Parathyroid adenoma (tissue), 2 donors: ENCODE measurements around the gene RSL1D1.

Experiments
- H2AFZ ChIP-seq: fragments of 300-600 bp; sonication (generic); one replicate; pipeline ENCODE4 v1.7.0; 2017; ENCODE audit warnings: antibody characterized with exemption, mild to moderate bottlenecking
- H3K27ac ChIP-seq: fragments of 300-600 bp; sonication (generic); one replicate; pipeline ENCODE4 v1.7.0; 2017
- H3K27me3 ChIP-seq: fragments of 300-600 bp; sonication (generic); one replicate; pipeline ENCODE4 v1.7.0; 2017; ENCODE audit warnings: low read length; ENCODE audit not compliant: control insufficient read depth, insufficient read depth
- H3K36me3 ChIP-seq: fragments of 300-600 bp; sonication (generic); one replicate; pipeline ENCODE4 v1.7.0; 2017; ENCODE audit warnings: low read length; ENCODE audit not compliant: control insufficient read depth, insufficient read depth
- H3K4me1 ChIP-seq: fragments of 300-600 bp; sonication (generic); one replicate; pipeline ENCODE4 v1.7.0; 2017; ENCODE audit warnings: control low read depth
- H3K4me2 ChIP-seq: fragments of 300-600 bp; sonication (generic); one replicate; pipeline ENCODE4 v1.7.0; 2017; ENCODE audit warnings: low read length
- H3K4me3 ChIP-seq: fragments of 300-600 bp; sonication (generic); one replicate; pipeline ENCODE4 v1.7.0; 2017; ENCODE audit warnings: low read depth, low read length
- H3K79me2 ChIP-seq: fragments of 300-600 bp; sonication (generic); one replicate; pipeline ENCODE4 v1.7.0; 2017; ENCODE audit warnings: control low read depth
- H3K9ac ChIP-seq: fragments of 300-600 bp; sonication (generic); one replicate; pipeline ENCODE4 v1.7.0; 2017; ENCODE audit warnings: mild to moderate bottlenecking
- H3K9me3 ChIP-seq: fragments of 300-600 bp; sonication (generic); one replicate; pipeline ENCODE4 v1.7.0; 2017; ENCODE audit warnings: low read length; ENCODE audit not compliant: control insufficient read depth
- TF ChIP-seq, protein P1 (sequence below): fragments of 300-600 bp; sonication (generic); IDR thresholded peaks from one replicate; pipeline ENCODE4 v1.7.0; 2017; ENCODE audit warnings: antibody characterized with exemption, mild to moderate bottlenecking
- donor health status: primary hyperparathyroidism.

RSL1D1 gene

DNA sequence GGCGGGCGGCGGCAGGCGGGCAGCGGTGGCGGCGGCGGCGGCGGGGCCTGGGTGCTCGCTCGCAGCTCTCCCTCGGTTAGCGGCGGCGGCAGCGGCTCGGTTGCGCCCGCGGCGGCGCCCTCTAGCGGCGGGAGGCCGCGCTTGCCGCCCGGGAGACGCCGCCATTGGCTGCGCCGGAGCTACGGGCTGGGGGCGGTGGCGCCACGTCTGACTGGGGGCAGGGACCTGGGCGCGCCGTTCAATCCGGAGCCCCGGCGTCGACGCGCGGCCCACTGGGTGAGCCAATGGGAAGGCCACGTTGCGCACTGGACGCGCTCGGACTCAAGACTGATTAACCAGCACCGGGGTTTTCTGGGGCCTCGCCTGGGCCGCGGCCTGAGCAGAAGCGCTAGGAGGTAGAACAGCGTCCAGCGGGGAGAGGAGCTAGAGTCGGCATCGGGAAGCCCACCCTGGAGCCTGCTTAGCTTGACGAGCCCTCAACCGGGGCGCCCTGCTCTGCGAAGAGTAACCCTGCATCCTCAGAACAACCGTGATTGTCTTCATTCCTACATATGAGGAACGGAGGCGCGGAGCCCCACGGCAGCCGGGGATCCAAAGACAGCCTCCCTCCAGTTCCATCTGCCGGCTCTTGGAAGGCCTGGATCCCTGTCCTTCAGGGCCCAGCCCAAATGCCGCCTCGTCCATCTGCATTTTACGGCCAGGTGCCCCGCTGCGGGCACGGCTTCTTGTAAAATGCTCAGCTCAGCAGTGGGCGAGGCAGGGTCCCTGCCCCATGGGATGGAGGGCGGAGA, 54.0 kb downstream of the RSL1D1 start, which contains the start of gene ZC3H7A:
Gene ZC3H7A (minus strand): TSS at position 93 of the 791 bp plus-strand sequence. CDS start 14,904 bp downstream, outside the sequence.
- Histone ChIP-seq H3K27me3 (no peaks in the 10 kb centered on the region), H3K9ac (peak within 1 kb of the TSS; percentile 85), H3K4me2 (peak within 1 kb of the TSS; percentile 97), H3K27ac (peak within 1 kb of the TSS; percentile 93), H3K9me3 (no peaks in the 10 kb centered on the region), H2AFZ (peak within 1 kb of the TSS; percentile 98), H3K4me3 (peak within 1 kb of the TSS; percentile 89), H3K79me2 (peaks cover 15% of the 10 kb centered on the region), H3K4me1 (peaks cover 18% of the 10 kb centered on the region), H3K36me3 (no peaks in the 10 kb centered on the region)
- TF ChIP-seq, protein P1, sequence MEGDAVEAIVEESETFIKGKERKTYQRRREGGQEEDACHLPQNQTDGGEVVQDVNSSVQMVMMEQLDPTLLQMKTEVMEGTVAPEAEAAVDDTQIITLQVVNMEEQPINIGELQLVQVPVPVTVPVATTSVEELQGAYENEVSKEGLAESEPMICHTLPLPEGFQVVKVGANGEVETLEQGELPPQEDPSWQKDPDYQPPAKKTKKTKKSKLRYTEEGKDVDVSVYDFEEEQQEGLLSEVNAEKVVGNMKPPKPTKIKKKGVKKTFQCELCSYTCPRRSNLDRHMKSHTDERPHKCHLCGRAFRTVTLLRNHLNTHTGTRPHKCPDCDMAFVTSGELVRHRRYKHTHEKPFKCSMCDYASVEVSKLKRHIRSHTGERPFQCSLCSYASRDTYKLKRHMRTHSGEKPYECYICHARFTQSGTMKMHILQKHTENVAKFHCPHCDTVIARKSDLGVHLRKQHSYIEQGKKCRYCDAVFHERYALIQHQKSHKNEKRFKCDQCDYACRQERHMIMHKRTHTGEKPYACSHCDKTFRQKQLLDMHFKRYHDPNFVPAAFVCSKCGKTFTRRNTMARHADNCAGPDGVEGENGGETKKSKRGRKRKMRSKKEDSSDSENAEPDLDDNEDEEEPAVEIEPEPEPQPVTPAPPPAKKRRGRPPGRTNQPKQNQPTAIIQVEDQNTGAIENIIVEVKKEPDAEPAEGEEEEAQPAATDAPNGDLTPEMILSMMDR = peak; percentile 55

DNA sequence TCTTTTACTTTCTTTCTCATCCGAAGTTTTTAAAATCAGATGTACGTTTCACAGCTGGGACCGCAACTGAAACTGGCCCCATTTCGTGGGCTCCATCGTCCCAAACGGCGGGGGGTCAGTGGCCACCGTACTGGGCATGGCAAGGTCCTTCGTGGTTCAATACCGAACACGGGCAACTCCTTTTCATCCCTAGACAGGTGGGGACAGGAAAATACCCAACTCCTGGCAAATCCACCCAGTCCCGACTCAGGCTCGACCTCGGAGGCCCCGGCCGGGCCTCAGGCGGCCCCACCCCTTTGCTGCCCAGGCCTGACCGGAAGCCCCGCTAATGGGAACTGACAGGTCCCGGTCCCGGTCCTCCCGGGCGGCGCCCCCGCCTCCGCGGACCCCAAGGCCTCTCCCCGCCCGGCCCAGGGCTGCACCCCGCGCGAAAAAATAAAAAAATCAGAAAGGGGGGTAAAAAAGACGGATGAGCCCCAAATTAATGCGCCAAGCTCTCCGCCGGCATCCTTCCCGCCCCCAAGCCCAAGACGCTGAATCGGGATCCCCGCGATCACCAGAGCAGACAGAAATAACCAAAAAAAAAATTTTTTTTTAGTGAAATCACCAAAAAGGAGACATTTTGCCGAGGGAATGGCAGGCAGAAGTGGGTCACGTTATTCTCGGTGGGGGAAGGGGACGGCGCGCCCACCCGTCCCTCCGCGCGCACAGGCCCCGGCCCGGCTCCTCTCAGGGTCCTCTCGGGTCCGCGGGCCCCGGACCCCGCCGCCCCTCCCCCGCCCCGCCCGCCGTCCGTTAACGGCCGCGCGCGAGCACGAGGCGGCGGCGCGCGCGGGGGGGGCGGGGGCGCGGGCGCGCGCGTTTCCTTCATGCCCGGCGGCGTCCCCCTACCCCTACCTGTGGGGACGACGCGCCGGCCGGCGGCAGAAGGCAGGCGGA, 54.8 kb downstream of the RSL1D1 start:
- no peaks in the 10 kb centered on the region for H3K27me3 ChIP-seq

DNA sequence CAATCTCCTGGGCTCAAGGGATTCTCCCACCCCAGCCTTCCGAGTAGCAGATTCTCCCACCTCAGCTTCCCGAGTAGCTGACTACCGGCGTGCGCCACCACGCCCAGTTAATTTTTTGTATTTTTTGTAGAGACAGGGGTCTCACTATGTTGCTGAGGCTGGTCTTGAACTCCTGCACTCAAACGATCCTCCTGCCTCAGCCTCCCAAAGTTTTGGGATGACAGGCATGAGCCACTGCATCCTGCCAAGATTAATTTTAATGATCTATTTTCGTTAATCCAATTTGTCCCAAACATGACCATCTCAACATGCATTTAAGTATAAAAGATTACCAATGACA, 55.5 kb downstream of the RSL1D1 start:
- no peaks in the 10 kb centered on the region for H3K36me3 ChIP-seq
- H3K9me3 ChIP-seq = no peaks in the 10 kb centered on the region
- peak overlapping the region; percentile 89 for H3K4me3 ChIP-seq
- peak overlapping the region; percentile 87 for H2AFZ ChIP-seq
- peak overlapping the region; percentile 85 for H3K9ac ChIP-seq
- H3K27ac ChIP-seq = peak overlapping the region; percentile 93
- peaks cover 21% of the 10 kb centered on the region for H3K79me2 ChIP-seq
- H3K27me3 ChIP-seq = no peaks in the 10 kb centered on the region
- peak overlapping the region; percentile 97 for H3K4me2 ChIP-seq
- TF ChIP-seq, protein P1 = no peak
- H3K4me1 ChIP-seq = peaks cover 18% of the 10 kb centered on the region

More for the DNA sequence above, 54.8 kb downstream of the RSL1D1 start:
- peaks cover 18% of the 10 kb centered on the region for H3K4me1 ChIP-seq
- H3K9me3 ChIP-seq = no peaks in the 10 kb centered on the region
- peak overlapping the region; percentile 97 for H3K4me2 ChIP-seq
- H3K9ac ChIP-seq = peak overlapping the region; percentile 85
- H2AFZ ChIP-seq = peak overlapping the region; percentile 87
- H3K36me3 ChIP-seq = no peaks in the 10 kb centered on the region
- peaks cover 15% of the 10 kb centered on the region for H3K79me2 ChIP-seq
- peak overlapping the region; percentile 89 for H3K4me3 ChIP-seq
- peak overlapping the region; percentile 93 for H3K27ac ChIP-seq
- TF ChIP-seq, protein P1 = no peak

DNA sequence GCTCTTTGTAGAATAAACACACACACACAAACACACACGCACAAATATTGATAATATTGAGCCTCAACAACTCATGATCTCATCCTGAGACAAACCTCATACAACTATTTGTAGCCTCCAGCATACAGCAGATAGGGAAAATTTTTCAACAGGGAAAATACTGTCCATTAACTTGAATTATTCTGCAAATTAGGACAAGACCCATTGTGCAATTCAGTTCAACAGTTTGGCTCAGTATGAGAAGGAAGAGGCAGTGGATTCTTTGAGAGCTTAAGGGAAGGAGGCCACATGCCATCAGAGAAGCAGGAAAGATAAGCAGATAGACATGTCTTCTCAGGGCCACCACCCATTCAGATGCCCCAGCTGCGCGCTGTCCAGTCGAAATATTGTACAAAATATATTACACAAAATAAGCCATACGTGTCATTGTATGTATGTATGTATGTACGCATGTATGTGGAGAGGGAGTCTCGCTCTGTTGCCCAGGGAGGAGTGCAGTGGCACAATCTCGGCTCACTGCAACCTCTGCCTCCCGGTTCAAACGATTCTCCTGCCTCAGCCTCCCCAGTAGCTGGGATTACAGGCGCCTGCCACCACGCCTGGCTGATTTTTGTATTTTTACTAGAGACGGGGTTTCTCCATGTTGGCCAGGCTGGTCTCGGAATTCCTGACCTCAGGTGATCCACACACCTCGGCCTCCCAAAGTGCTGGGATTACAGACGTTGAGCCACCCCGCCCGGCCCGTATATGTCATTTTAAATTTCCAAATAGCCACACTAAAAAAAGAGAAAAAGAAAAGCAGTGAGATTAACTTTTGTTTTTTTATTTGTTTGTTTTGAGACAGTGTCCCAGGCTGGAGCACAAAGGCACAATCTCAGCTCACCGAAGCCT, 56.1 kb downstream of the RSL1D1 start:
- Histone ChIP-seq H3K27ac (peak overlapping the region; percentile 93), H3K4me1 (peaks cover 18% of the 10 kb centered on the region), H3K9me3 (no peaks in the 10 kb centered on the region), H3K27me3 (no peaks in the 10 kb centered on the region), H3K9ac (no peak overlapping the region), H3K79me2 (peaks cover 25% of the 10 kb centered on the region), H3K4me3 (peak overlapping the region; percentile 89), H3K36me3 (no peaks in the 10 kb centered on the region), H2AFZ (no peak overlapping the region), H3K4me2 (peak overlapping the region; percentile 97)
- TF ChIP-seq, protein P1 = no peak
